ENCODE data around the gene BTBD3. TPM values are rescaled to one million over a fixed set of nuclear protein-coding genes. Genes with fewer than 3 reads are reported as not detected.

Gene BTBD3
- total RNA-seq, 1 experiment from 2014 or later: 67.1 TPM

- no peak for DNase-seq (ENCODE audit: low read depth)
Measured at GRCh38 chr20:11966186-11966585, 48.5 kb downstream of the BTBD3 start.

GRCh38 chr20:11970243-11970836, 52.6 kb downstream of the BTBD3 start:
- DNase-seq (ENCODE audit: low read depth): no peak

- no peak for DNase-seq (ENCODE audit: low read depth)
Measured at GRCh38 chr20:11972478-11972877, 54.8 kb downstream of the BTBD3 start.
